NOMO-1 (cell line): ENCODE data around the gene INSL3.
"Not testable (repeated sequence)": the region's sequence is repeated elsewhere in the genome, so short reads cannot be mapped to it uniquely, and the experiment has no call there.

Experiments
- DNase-seq, 2 experiments: peaks; one replicate each; lab custom pipeline; 2025; ENCODE audit not compliant: unreplicated experiment in 2 of 2; lab: John Stamatoyannopoulos, UW

Gene INSL3

GRCh38 chr19:17826508-17827056 lies 5.3 kb upstream of the INSL3 start:
- DNase-seq, result no peak

DNA sequence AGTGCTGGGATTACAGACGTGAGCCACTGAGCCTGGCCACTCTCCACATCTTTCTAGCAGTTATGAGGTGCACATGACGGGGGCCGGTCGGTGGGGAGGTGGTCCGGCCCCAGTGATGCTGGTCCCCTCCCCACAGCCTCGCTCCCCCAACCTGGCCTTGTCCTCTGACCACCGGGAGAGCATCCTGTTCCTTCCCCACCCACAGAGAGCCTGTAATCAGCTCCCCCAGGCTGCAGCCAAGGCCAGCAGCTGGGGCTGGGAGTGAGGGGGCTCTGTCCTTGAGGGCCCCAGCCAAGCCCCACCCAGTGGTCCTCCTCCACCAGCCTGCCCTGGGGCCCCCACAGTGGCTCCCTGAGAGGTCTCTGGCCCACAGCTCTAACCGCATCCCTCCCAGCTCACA lies 3.0 kb upstream of the INSL3 start:
- DNase-seq, result no peak

- DNase-seq, result no peak
Observed at GRCh38 chr19:17817668-17818363, 3.5 kb downstream of the INSL3 start.

- no peak for DNase-seq
Observed at GRCh38 chr19:17812099-17812498, 9.2 kb downstream of the INSL3 start.

DNA sequence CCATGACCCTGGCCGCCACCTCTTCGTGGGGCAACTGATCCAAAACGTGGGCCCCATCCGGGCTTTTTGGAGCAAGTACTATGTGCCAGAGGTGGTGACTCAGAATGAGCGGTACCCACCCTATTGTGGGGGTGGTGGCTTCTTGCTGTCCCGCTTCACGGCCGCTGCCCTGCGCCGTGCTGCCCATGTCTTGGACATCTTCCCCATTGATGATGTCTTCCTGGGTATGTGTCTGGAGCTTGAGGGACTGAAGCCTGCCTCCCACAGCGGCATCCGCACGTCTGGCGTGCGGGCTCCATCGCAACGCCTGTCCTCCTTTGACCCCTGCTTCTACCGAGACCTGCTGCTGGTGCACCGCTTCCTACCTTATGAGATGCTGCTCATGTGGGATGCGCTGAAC lies 9.6 kb downstream of the INSL3 start:
- DNase-seq, result no peak

DNA sequence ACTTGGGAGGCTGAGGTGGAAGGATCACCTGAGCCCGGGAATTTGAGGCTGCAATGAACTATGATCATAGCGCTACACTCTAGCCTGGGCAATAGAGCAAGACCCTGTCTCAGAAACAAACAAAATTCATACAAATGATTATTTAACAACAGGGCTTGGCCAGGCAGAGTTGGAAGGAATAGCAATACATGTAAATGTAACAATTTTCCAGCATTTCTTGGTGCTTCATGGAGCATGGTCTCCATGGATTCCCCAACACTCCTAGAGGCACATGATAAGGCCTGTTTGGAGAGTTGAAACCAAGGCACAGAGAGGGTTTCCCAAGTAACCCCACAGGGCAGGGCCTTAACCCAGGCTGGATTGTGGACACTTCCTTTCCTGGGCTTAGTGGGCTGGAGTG lies 10.2 kb downstream of the INSL3 start:
- DNase-seq, result no peak

GRCh38 chr19:17807731-17808316 lies 13.5 kb downstream of the INSL3 start:
- no peak for DNase-seq

- DNase-seq, result no peak
Observed at GRCh38 chr19:17806945-17807344, 14.4 kb downstream of the INSL3 start.

DNA sequence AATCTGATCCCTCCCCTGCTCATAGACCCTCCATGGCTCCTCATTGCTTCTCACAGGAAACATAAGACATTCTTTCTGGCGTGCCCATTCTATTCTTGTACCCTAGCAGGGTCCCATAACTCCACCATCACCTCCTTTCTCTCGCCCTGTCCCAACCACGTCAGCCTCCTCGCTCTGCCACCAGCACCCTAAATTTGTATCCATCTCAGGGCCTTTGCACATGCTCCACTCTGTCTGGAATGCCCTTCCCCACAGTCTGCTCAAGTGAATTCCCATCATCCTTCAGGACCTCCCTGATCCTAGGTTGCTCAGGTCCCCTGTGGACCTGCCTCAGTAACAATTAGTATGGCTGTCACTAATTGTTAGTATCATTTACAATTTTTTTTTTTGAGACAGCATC lies 15.9 kb downstream of the INSL3 start:
- DNase-seq, result no peak

DNA sequence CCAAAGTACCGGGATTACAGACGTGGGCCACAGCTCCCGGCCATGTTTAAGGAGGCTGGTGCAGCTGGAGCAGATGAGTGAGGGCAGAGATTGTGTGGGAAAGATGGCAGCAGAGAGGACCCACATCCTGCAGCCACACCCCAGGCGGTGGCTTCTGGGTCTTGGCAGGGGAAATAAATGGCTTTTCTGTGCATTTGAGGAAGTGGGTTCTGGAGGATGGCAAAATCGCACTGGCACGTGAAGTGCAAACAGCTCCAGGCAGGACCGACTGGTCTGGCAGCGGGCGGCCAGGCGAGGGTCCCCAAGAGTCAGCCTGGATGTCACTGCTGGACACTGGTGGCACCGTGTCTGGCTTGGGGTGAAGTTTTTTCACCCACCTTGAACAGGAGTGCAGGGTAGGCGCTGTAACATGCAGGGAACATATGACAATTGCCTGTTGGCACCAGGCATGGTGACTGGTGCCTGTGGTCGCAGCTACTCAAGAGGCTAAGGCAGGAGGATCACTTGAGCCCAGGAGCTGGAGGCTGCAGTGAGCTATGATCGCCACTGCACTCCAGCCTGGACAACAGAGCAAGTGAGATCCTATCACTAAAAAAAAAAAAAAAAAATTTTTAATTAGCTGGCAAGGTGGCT lies 17.9 kb downstream of the INSL3 start:
- DNase-seq, result peak; percentile 68 to 74

GRCh38 chr19:17802137-17802858 lies 19.0 kb downstream of the INSL3 start:
- no peak for DNase-seq

DNA sequence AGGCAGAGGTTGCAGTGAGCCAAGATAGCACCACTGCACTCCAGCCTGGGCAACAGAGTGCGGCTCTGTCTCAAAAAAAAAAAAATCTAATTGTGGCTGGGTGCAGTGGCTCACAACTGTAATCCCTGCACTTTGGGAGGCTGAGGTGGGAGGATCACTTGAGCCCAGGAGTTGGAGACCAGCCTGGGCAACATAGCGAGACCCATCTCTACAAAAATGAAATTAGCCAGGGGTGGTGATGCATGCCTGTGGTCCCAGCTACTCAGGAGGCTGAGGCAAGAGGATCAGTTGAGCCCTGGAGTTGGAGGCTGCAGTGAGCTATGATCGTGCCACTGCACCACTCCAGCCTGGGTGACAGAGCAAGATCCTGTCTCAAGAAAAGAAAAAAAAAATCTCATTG lies 22.7 kb downstream of the INSL3 start:
- DNase-seq, result not testable (repeated sequence)

DNA sequence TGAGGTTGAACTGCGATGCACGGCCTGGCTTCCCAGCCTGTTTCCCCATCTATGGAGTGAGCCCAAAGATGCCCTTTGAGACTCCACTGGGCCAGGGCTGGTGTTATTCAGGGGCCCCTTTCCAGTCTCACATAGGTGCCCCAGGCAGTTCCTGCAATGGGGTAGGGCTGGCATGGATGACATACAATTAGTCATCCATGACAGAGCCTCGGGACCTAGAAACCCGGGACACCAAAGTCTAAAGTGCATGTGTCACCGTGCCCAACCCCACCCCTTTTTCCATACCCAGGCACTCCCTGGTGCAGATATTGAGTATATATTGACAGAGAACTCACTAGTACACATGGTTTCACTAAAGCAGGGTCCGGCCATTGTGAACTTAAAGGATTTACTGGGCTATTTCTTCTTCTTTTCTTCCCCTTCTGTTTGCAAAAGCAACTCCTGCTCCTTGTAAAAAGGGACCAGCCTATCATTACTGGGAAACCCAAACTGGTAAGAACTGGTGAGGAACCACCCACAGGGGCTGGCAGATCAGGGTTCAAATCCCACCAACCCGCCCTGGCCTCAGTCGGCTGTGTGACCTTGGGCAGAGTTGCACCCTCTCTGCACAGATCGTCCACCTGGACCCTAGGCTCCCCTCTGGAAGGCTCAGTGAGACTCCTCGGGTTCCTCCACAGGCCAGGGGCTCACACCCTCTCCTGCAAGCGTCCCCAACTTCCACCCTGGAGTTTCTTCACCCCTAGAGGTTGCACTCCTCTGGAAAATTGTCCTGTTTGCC lies 23.7 kb downstream of the INSL3 start:
- DNase-seq, result no peak

- DNase-seq, result no peak
Observed at GRCh38 chr19:17796838-17797423, 24.4 kb downstream of the INSL3 start.

DNA sequence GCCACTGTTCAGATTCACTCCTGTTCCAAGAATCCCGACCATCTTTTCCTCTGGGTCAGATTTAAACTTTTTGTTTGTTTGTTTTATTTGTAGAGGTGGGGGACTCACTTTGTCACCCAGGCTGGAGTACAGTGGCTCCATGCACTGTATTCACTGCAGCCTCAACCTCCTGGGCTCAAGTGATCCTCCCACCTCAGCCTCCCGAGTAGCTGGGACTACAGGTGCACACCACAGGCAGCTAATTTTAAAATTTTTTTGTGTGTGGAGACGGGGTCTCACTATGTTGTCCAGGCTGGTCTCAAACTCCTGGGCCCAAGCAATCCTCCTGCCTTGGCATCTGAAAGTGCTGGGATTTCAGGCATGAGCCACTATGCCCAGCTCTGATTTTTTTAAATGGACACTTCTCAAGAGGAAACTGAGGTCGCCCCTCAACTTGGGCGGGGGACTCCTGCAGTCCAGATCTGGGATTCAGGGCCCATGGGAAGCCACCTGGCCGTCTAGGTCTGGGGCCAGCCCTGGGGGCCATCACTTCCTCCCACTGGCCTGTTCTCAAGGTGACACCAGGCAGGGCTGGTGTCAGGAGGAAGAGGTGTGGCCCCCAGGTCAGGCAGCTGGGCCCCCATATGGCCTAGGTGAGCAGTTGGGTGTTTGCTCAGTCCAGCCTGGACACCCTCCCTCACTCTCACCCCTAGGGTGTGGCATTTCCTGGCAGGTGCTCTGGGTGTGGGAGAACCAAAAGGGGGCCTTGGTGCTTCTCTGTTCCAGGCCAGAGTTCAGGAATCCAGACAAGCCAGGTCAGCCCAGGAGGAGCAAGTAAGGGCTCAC lies 25.1 kb downstream of the INSL3 start:
- DNase-seq, result no peak

DNA sequence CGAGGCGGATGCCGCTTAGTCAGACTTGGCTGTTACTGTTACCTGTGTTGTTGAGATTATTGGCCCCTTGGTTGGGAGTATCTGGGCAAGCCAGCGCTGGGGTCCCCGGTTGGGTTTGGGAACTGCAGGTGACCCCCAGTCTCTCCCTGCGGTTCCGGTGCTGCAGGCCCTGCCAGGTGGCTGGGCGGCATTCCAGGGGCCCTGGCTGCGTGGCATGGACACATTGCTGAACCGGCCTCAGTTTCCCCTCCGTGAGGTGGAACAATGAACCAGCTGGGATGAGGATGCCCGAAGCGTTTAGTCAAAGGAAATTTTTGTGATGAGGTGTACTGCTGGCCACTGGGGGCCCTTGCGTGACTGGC lies 25.8 kb downstream of the INSL3 start:
- no peak for DNase-seq

- no peak for DNase-seq
Observed at GRCh38 chr19:17794731-17795494, 26.4 kb downstream of the INSL3 start, which contains the start of gene B3GNT3. B3GNT3 (plus strand) TSS chr19:17795138; CDS start chr19:17807808, 12,670 bp downstream.

- no peak for DNase-seq
Observed at GRCh38 chr19:17794412-17794730, 26.9 kb downstream of the INSL3 start.
